NCI-H345 treated with DMSO at 0.1 percent for 48 hours (cell line): ENCODE measurements around the gene ANKRD11.
"Not testable (repeated sequence)": the region's sequence is repeated elsewhere in the genome, so short reads cannot be mapped to it uniquely, and the experiment has no call there.

Source experiments
- DNase-seq: peaks from one replicate; lab custom pipeline; 2025; ENCODE audit not compliant: unreplicated experiment; lab: John Stamatoyannopoulos, UW

ANKRD11 gene

GRCh38 chr16:89409161-89409711 is 81.1 kb downstream of the ANKRD11 start:
- no peak for DNase-seq

DNA sequence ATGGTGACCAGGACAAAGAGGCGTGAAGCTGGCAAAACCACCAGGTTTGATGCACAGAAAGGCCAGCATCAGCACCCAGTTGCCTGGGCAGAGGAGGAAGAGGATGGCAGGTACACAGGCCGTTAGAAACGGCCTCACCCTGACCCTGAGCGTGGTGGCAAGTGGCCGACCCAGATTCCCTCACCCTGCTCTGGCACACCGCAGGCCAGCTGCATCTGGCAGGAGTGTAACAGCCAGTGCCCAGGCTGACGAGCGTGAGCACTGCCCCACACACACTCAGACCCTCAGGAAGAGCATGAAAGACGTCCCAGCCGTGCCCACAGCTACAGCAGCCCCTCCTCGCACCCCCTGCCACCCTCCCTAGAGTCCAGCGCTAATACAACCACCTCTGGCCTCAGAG is 82.0 kb downstream of the ANKRD11 start:
- no peak for DNase-seq

GRCh38 chr16:89407925-89408300 is 82.4 kb downstream of the ANKRD11 start:
- DNase-seq = no peak

- DNase-seq = no peak
Measured at GRCh38 chr16:89407282-89407924, 83.0 kb downstream of the ANKRD11 start.

GRCh38 chr16:89406277-89406888 is 84.0 kb downstream of the ANKRD11 start:
- no peak for DNase-seq

GRCh38 chr16:89404561-89404960 is 85.8 kb downstream of the ANKRD11 start:
- no peak for DNase-seq

DNA sequence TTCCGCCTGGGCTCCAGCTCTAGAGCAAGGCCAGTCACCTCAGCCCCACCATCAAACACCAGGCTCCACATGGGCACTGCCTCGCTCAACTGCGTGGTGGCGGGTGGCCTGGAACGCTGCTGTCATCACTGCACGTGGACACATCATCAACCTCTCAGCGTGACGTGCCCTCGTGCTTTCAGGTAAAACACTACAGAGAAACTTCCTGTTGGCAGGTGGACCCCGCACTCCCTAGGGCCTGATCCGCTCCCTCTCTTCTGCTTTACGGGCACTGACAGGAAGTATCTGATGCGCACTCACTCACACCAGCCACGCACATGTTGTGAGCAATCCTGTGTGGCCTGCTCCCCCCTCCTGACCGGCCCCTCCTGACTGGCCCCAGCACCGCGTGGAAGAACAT is 87.4 kb downstream of the ANKRD11 start:
- no peak for DNase-seq

DNA sequence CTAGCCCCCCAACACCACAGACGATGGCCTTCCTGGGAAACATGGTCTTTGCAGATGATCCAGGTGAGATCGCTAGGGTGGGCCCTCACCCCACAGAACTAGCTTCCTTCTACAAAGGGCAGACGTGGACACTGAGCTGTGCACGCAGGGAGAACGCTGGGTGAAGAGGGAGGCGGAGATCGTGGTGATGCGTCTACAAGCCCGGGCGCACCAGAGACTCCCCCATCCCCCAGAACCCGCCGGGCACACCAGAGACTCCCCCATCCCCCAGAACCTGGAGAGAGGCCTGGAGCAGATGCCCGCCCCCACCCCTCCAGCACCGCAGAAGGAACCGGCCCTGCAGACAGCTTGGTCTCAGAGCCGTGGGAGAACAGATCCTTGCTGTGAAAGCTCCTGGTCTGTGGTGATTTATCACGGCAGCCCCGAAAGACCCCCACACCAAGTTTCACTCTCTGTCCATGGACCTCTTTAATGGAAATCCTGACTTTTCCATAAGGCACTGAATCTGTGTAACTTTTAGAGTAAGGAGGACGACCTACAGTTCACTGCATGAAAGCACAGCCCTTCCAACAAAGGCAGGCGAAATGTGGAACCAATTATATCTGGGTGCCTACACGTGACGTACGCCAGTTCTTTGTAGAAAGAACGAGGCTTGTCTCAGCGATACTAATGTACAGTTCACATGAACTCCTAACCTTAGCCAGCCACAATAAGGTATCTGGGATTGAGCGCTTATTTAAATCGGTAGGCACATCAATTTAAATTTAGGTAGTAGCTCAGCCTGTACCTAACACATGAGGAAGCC is 88.5 kb downstream of the ANKRD11 start:
- DNase-seq = no peak

GRCh38 chr16:89401205-89401604 is 89.2 kb downstream of the ANKRD11 start:
- no peak for DNase-seq

DNA sequence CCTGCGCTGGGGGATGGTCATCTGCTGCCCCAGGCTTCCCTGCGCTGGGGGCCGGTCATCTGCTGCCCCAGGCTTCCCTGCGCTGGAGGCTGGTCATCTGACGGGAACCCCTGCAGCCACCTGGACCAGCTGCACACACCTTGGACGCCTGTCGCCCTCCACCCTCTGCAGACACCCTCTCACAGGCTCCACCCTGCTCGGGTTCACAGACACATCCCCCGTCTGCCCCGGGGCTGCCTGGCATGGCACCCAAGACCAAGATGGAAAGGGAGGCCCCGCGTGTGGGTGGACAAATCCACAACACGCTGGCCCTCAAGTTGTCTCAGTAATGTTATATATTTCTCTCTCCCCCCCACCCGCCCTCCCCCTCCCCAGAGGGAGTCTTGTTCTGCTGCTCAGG is 89.6 kb downstream of the ANKRD11 start:
- no peak for DNase-seq

DNA sequence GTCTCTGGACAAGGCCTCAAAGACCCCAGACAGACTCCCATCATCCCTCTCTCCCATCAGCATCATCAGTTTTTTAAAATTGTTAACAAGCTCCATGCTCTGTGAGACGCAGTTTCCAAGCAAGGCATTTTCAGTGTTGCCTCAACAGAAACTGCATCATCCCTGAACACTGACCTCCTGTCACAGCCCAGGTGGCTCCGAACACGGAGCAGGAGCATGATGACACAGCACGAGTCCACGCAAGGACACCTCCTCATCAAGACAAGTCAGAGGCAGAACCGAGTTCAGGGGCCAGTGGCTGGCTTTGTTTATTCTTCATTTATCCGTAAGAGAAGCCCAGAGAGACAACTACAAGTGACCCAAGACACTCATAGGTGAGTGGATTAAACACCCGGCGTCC is 91.4 kb downstream of the ANKRD11 start:
- no peak for DNase-seq

GRCh38 chr16:89397331-89397861 is 93.0 kb downstream of the ANKRD11 start:
- DNase-seq = no peak

GRCh38 chr16:89396156-89396555 is 94.2 kb downstream of the ANKRD11 start:
- DNase-seq = no peak

DNA sequence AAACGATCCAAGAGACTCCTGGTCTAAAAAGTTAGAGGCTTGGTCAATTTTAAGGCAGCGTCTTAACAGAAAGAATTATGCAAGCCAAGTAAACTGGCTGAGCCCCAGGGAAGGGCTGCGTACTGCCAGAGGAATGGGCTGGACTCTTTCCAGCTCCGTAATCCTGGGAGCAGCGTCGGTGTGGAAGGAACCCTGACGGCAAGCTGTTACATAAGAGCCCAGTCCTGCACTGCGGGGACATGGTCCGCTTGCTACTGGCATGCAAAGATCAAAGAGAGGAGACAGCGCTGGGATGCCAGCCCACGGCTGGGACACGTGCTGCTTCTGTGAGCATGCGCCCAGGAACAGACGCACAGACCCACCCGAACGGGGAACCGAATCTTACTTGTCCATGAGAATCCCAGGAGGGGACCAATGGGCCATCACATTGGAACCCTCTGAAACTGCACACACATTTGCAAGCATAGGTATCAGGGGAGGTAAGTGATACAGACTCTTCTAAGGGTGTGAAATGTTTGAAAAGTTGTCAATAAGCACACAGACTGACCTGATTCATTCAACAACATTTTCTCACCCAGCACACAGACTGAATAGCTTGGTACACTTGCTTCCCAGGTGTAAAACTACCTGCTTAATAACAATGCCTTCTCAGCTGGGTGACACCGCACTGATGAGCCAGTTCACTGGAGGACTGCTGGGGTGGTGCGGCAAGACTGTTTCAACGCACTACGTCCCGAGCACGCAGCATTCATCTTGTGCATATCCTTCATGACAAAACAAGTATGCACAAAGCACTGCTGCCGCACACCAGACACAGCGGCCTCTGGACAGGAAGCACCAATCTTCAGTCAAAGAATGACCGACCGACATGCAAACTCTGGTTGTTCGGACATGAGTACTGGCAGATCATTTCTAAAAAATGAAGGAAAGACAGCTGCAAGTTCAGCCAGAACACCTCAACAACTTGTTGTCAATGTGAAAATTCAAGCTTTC is 94.9 kb downstream of the ANKRD11 start:
- no peak for DNase-seq

DNA sequence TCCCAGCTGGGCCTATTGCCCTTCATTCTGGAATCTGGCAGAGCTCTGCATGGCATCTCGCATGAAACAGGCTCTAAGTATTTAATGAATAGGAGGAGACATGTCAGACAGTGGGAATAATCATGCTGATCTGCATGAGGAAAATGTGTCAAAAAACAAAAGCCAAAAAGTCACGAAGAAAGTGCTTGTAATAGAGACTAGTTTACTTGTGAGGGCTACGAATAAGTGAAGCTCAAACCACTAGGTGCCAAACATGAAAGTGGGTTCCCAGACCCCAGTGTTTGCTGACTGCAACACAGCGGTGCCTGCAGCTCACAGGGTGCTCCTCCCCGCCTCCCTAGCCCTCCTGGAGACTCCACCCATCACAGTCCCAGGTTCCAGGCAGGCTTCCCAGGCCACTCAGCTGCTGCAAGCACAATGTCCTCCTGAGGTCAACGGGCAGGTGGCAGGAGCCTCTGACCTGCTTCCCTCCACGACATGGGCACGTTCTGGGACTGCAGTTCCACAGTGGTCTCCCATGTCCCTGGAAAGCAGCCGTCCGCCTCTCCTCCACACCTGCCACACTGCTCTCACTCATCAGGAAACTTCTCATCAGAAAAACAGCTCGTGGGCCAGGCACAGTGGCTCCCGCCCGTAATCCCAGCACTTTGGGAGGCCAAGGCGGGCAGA is 96.5 kb downstream of the ANKRD11 start:
- DNase-seq = no peak

DNA sequence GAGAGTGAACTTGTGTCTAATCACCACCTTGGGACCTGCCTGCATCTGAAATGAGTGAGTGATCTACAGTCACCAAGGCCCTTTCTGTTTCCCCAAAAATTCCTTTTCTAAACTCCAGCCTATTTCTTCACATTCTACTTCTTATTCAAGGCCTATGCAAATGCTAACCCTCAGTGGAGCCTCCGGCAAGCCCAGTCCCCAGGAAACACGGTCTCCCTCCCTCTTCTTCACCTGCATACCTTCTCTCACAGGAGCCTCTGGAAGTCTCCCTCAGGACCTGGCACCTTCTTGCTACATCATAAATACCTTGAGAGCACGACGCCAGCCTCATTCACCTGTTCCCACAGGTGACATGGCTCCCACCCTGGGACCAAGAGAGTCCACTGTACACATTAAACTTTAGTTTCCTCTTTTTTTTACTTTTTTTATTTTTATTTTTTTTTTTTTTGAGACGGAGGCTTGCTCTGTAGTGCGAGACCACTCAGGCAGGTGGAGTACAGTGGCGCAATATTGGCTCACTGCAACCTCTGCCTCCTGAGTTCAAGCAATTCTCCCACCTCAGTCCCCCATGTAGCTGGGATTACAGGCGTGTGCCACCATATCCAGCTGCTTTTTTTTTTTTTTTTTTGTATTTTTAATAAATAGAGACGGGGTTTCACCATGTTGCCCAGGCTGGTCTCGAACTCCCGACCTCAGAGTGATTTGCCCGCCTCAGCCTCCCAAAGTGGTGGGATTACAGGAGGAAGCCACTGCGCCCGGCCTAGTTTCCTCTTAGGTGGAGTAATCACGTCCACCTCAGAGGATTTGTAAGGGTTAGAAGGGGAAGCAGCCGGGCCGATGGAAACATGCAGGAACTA is 97.3 kb downstream of the ANKRD11 start:
- DNase-seq = no peak

GRCh38 chr16:89390224-89390583 is 100.2 kb downstream of the ANKRD11 start:
- not testable (repeated sequence) for DNase-seq

DNA sequence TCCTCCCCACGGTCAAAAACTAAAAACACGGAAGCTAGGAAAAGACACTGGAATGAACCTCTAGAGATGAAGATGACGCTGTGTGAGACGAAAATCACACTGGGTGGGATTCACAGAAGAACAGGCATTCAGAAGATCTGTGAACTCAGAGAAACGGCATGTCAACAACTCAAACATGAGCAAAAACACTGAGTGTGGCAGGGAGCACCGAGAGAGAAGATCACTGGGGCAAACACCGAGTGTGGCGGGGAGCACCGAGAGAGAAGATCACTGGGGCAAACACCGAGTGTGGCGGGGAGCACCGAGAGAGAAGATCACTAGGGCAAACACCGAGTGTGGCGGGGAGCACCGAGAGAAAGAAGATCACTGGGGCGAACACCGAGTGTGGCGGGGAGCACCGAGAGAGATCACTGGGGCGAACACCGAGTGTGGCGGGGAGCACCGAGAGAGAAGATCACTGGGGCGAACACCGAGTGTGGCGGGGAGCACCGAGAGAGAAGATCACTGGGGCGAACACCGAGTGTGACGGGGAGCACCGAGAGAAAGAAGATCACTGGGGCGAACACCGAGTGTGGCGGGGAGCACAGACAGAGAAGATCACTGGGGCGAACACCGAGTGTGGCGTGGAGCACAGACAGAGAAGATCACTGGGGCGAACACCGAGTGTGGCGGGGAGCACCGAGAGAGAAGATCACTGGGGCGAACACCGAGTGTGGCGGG is 100.7 kb downstream of the ANKRD11 start:
- not testable (repeated sequence) for DNase-seq
